Prostate gland (tissue), 2 donors: Measurements from ENCODE around the gene NPHS1.

Source experiments
- POLR2A ChIP-seq: fragments of 450-650 bp; IDR thresholded peaks from one replicate; pipeline ENCODE4 v1.6.1; 2016; ENCODE audit warnings: antibody characterized with exemption, mild to moderate bottlenecking
- POLR2AphosphoS5 ChIP-seq: sonication (generic); formaldehyde crosslinking; IDR thresholded peaks from one replicate; pipeline ENCODE4 v1.6.1; 2017; ENCODE audit warnings: antibody characterized with exemption
- TF ChIP-seq, protein P1 (sequence below), 4 experiments: fragments of 200-600 bp in 2 of 4; fragments of 450-650 bp in 2 of 4; sonication (generic) in 2 of 4; IDR thresholded peaks; 1 replicate in 3 of 4; 2 replicates in 1 of 4; pipeline ENCODE4 v1.5.1; 2016 to 2019; ENCODE audit warnings: antibody characterized with exemption in 4 of 4, mild to moderate bottlenecking in 2 of 4, moderate library complexity in 2 of 4

DNA sequence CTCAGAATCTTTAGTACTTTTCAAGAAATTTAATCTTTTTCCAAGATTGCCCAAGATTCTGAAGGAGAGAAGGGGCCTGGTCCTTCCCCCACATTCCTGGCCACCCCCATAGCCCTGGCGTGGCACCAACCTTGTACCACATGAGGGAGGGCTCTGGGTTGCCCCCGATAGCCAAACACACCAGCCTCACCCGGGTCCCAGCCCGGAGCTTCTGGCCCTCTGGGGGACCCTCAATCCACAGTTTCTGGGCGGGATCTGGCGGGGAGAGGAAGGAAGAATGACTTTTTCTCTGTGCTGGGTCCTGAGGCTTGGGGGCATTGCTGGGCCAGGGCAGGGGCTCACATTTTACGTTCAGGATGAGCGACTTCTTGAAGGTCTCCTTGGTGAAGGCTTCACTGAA, 4.4 kb downstream of the NPHS1 start:
- no peak for TF ChIP-seq POLR2A
- no peak for TF ChIP-seq POLR2AphosphoS5
- TF ChIP-seq, protein P1, sequence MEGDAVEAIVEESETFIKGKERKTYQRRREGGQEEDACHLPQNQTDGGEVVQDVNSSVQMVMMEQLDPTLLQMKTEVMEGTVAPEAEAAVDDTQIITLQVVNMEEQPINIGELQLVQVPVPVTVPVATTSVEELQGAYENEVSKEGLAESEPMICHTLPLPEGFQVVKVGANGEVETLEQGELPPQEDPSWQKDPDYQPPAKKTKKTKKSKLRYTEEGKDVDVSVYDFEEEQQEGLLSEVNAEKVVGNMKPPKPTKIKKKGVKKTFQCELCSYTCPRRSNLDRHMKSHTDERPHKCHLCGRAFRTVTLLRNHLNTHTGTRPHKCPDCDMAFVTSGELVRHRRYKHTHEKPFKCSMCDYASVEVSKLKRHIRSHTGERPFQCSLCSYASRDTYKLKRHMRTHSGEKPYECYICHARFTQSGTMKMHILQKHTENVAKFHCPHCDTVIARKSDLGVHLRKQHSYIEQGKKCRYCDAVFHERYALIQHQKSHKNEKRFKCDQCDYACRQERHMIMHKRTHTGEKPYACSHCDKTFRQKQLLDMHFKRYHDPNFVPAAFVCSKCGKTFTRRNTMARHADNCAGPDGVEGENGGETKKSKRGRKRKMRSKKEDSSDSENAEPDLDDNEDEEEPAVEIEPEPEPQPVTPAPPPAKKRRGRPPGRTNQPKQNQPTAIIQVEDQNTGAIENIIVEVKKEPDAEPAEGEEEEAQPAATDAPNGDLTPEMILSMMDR (IDR thresholded peaks at IDR 0.05): no peak
